WTC11 (cell line): ENCODE data around the gene LRRC58.

ENCODE experiments used
- CTCF ChIP-seq: fragments of 200-600 bp; IDR thresholded peaks from 2 replicates; pipeline ENCODE4 v1.8.0; 2022; ENCODE audit warnings: antibody characterized with exemption
- E2F4 ChIP-seq: sonication (generic); formaldehyde crosslinking; IDR thresholded peaks from 2 replicates; pipeline ENCODE4 v1.8.1; 2022; ENCODE audit warnings: low read depth, mild to moderate bottlenecking, moderate library complexity, missing genetic modification reagents, borderline replicate concordance
- KAT7 ChIP-seq: sonication (generic); formaldehyde crosslinking; IDR thresholded peaks from 2 replicates; pipeline ENCODE4 v1.8.1; 2023; ENCODE audit warnings: missing genetic modification reagents, mild to moderate bottlenecking, borderline replicate concordance
- MAX ChIP-seq: sonication (generic); formaldehyde crosslinking; IDR thresholded peaks from 2 replicates; pipeline ENCODE4 v1.8.0; 2022; ENCODE audit warnings: mild to moderate bottlenecking, missing genetic modification reagents
- NR3C1 ChIP-seq: sonication (generic); formaldehyde crosslinking; conservative IDR thresholded peaks from 2 replicates; pipeline ENCODE4 v1.8.1; 2023; ENCODE audit warnings: low read depth, mild to moderate bottlenecking, missing genetic modification reagents
- SMAD3 ChIP-seq: sonication (generic); formaldehyde crosslinking; IDR thresholded peaks from 2 replicates; pipeline ENCODE4 v1.8.0; 2022; ENCODE audit warnings: missing genetic modification reagents, mild to moderate bottlenecking, borderline replicate concordance
- ZNF396 ChIP-seq: fragments of 250-450 bp; sonication (Bioruptor Pico); IDR thresholded peaks from 2 replicates; pipeline ENCODE4 v1.8.0; 2021; ENCODE audit warnings: mild to moderate bottlenecking, moderate library complexity, borderline replicate concordance
- TF ChIP-seq, protein P1 (sequence below): sonication (generic); formaldehyde crosslinking; IDR thresholded peaks from 2 replicates; pipeline ENCODE4 v1.8.0; 2022; ENCODE audit warnings: mild to moderate bottlenecking, missing genetic modification reagents
- TF ChIP-seq, protein P2 (sequence below): sonication (generic); formaldehyde crosslinking; IDR thresholded peaks from 2 replicates; pipeline ENCODE4 v1.8.1; 2022; ENCODE audit warnings: mild to moderate bottlenecking, missing genetic modification reagents, moderate library complexity, borderline replicate concordance
- TF ChIP-seq, protein P3 (sequence below): sonication (generic); formaldehyde crosslinking; IDR thresholded peaks from 2 replicates; pipeline ENCODE4 v1.8.1; 2023; ENCODE audit warnings: mild to moderate bottlenecking, missing genetic modification reagents, borderline replicate concordance
- TF ChIP-seq, protein P4 (sequence below): sonication (generic); formaldehyde crosslinking; IDR thresholded peaks from 2 replicates; pipeline ENCODE4 v1.8.1; 2023; ENCODE audit warnings: mild to moderate bottlenecking, missing genetic modification reagents, moderate library complexity
- TF ChIP-seq, protein P5 (sequence below): sonication (generic); formaldehyde crosslinking; conservative IDR thresholded peaks from 2 replicates; pipeline ENCODE4 v1.8.1; 2023; ENCODE audit warnings: mild to moderate bottlenecking, low read depth, missing genetic modification reagents, moderate library complexity
- TF ChIP-seq, protein P6 (sequence below): sonication (generic); formaldehyde crosslinking; IDR thresholded peaks from 2 replicates; pipeline ENCODE4 v1.8.1; 2023; ENCODE audit warnings: mild to moderate bottlenecking, missing genetic modification reagents, moderate library complexity
- TF ChIP-seq, protein P7 (sequence below): fragments of 250-450 bp; sonication (Bioruptor Pico); IDR thresholded peaks from 2 replicates; pipeline ENCODE4 v1.9.0; 2021; ENCODE audit warnings: mild to moderate bottlenecking, borderline replicate concordance

DNA sequence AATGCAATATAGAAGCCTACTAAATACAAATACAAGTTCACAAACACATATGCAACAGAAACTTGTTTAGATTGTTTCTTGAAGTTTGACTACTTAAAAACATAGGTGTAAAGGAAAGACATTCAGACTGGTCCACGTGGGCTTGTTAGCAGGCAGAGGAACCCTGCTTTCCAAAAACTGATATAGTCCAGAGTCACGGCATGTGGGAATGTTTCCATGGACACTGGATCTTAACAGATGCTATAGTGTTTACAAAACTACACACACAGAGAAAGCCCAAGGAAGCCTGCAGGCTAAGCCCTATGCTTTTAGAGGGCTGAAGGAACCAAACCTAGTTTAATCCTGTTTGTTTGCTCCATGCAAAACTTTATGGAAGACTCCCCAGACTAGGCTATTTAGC lies 45.2 kb upstream of the LRRC58 start:
- TF ChIP-seq, protein P1, sequence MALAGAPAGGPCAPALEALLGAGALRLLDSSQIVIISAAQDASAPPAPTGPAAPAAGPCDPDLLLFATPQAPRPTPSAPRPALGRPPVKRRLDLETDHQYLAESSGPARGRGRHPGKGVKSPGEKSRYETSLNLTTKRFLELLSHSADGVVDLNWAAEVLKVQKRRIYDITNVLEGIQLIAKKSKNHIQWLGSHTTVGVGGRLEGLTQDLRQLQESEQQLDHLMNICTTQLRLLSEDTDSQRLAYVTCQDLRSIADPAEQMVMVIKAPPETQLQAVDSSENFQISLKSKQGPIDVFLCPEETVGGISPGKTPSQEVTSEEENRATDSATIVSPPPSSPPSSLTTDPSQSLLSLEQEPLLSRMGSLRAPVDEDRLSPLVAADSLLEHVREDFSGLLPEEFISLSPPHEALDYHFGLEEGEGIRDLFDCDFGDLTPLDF (CRISPR knock-in tag) = no peak
- TF ChIP-seq, protein P2, sequence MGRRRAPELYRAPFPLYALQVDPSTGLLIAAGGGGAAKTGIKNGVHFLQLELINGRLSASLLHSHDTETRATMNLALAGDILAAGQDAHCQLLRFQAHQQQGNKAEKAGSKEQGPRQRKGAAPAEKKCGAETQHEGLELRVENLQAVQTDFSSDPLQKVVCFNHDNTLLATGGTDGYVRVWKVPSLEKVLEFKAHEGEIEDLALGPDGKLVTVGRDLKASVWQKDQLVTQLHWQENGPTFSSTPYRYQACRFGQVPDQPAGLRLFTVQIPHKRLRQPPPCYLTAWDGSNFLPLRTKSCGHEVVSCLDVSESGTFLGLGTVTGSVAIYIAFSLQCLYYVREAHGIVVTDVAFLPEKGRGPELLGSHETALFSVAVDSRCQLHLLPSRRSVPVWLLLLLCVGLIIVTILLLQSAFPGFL (CRISPR knock-in tag) = no peak
- TF ChIP-seq, protein P3, sequence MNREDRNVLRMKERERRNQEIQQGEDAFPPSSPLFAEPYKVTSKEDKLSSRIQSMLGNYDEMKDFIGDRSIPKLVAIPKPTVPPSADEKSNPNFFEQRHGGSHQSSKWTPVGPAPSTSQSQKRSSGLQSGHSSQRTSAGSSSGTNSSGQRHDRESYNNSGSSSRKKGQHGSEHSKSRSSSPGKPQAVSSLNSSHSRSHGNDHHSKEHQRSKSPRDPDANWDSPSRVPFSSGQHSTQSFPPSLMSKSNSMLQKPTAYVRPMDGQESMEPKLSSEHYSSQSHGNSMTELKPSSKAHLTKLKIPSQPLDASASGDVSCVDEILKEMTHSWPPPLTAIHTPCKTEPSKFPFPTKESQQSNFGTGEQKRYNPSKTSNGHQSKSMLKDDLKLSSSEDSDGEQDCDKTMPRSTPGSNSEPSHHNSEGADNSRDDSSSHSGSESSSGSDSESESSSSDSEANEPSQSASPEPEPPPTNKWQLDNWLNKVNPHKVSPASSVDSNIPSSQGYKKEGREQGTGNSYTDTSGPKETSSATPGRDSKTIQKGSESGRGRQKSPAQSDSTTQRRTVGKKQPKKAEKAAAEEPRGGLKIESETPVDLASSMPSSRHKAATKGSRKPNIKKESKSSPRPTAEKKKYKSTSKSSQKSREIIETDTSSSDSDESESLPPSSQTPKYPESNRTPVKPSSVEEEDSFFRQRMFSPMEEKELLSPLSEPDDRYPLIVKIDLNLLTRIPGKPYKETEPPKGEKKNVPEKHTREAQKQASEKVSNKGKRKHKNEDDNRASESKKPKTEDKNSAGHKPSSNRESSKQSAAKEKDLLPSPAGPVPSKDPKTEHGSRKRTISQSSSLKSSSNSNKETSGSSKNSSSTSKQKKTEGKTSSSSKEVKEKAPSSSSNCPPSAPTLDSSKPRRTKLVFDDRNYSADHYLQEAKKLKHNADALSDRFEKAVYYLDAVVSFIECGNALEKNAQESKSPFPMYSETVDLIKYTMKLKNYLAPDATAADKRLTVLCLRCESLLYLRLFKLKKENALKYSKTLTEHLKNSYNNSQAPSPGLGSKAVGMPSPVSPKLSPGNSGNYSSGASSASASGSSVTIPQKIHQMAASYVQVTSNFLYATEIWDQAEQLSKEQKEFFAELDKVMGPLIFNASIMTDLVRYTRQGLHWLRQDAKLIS (CRISPR knock-in tag) = no peak
- TF ChIP-seq CTCF = no peak
- TF ChIP-seq, protein P4, sequence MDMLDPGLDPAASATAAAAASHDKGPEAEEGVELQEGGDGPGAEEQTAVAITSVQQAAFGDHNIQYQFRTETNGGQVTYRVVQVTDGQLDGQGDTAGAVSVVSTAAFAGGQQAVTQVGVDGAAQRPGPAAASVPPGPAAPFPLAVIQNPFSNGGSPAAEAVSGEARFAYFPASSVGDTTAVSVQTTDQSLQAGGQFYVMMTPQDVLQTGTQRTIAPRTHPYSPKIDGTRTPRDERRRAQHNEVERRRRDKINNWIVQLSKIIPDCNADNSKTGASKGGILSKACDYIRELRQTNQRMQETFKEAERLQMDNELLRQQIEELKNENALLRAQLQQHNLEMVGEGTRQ (CRISPR knock-in tag) = no peak
- no peak for TF ChIP-seq MAX
- TF ChIP-seq, protein P5, sequence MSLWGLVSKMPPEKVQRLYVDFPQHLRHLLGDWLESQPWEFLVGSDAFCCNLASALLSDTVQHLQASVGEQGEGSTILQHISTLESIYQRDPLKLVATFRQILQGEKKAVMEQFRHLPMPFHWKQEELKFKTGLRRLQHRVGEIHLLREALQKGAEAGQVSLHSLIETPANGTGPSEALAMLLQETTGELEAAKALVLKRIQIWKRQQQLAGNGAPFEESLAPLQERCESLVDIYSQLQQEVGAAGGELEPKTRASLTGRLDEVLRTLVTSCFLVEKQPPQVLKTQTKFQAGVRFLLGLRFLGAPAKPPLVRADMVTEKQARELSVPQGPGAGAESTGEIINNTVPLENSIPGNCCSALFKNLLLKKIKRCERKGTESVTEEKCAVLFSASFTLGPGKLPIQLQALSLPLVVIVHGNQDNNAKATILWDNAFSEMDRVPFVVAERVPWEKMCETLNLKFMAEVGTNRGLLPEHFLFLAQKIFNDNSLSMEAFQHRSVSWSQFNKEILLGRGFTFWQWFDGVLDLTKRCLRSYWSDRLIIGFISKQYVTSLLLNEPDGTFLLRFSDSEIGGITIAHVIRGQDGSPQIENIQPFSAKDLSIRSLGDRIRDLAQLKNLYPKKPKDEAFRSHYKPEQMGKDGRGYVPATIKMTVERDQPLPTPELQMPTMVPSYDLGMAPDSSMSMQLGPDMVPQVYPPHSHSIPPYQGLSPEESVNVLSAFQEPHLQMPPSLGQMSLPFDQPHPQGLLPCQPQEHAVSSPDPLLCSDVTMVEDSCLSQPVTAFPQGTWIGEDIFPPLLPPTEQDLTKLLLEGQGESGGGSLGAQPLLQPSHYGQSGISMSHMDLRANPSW (CRISPR knock-in tag) = no peak
- no peak for TF ChIP-seq SMAD3 (CRISPR knock-in tag)
- TF ChIP-seq, protein P6, sequence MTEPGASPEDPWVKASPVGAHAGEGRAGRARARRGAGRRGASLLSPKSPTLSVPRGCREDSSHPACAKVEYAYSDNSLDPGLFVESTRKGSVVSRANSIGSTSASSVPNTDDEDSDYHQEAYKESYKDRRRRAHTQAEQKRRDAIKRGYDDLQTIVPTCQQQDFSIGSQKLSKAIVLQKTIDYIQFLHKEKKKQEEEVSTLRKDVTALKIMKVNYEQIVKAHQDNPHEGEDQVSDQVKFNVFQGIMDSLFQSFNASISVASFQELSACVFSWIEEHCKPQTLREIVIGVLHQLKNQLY = no peak
- no peak for TF ChIP-seq KAT7 (CRISPR knock-in tag)
- TF ChIP-seq E2F4 (CRISPR knock-in tag) = no peak
- TF ChIP-seq ZNF396 (CRISPR knock-in tag) = no peak
- TF ChIP-seq, protein P7, sequence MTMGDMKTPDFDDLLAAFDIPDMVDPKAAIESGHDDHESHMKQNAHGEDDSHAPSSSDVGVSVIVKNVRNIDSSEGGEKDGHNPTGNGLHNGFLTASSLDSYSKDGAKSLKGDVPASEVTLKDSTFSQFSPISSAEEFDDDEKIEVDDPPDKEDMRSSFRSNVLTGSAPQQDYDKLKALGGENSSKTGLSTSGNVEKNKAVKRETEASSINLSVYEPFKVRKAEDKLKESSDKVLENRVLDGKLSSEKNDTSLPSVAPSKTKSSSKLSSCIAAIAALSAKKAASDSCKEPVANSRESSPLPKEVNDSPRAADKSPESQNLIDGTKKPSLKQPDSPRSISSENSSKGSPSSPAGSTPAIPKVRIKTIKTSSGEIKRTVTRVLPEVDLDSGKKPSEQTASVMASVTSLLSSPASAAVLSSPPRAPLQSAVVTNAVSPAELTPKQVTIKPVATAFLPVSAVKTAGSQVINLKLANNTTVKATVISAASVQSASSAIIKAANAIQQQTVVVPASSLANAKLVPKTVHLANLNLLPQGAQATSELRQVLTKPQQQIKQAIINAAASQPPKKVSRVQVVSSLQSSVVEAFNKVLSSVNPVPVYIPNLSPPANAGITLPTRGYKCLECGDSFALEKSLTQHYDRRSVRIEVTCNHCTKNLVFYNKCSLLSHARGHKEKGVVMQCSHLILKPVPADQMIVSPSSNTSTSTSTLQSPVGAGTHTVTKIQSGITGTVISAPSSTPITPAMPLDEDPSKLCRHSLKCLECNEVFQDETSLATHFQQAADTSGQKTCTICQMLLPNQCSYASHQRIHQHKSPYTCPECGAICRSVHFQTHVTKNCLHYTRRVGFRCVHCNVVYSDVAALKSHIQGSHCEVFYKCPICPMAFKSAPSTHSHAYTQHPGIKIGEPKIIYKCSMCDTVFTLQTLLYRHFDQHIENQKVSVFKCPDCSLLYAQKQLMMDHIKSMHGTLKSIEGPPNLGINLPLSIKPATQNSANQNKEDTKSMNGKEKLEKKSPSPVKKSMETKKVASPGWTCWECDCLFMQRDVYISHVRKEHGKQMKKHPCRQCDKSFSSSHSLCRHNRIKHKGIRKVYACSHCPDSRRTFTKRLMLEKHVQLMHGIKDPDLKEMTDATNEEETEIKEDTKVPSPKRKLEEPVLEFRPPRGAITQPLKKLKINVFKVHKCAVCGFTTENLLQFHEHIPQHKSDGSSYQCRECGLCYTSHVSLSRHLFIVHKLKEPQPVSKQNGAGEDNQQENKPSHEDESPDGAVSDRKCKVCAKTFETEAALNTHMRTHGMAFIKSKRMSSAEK (CRISPR knock-in tag) = no peak
- TF ChIP-seq NR3C1 (CRISPR knock-in tag) = no peak
